Stimulated activated CD8-positive, alpha-beta memory T cell treated with anti-CD3 and anti-CD28 coated beads, Interleukin-15, amount 100 ng/mL, for 4 hours (primary cell): Measurements from ENCODE around the gene ANKEF1.
"Not testable (repeated sequence)": the region's sequence is repeated elsewhere in the genome, so short reads cannot be mapped to it uniquely, and the experiment has no call there.

Source experiments
- DNase-seq, 2 donors: peaks; one replicate each; pipeline ENCODE4 v3.0.0-alpha.2; 2020; ENCODE audit warnings: low read depth in 2 of 2

ANKEF1 gene

GRCh38 chr20:10032269-10032668 is 2.5 kb upstream of the ANKEF1 start:
- DNase-seq = not testable (repeated sequence)

- no peak for DNase-seq
Measured at GRCh38 chr20:10033905-10034650, 709 bp upstream of the ANKEF1 start.

- DNase-seq = not testable (repeated sequence)
Measured at GRCh38 chr20:10036321-10036720, 1.5 kb downstream of the ANKEF1 start.

GRCh38 chr20:10040070-10040975 is 5.5 kb downstream of the ANKEF1 start:
- DNase-seq = no peak

- no peak for DNase-seq
Measured at GRCh38 chr20:10042086-10042485, 7.3 kb downstream of the ANKEF1 start.

- DNase-seq = no peak
Measured at GRCh38 chr20:10047427-10047826, 12.6 kb downstream of the ANKEF1 start.

GRCh38 chr20:10051185-10051584 is 16.4 kb downstream of the ANKEF1 start:
- no peak for DNase-seq

- no peak for DNase-seq
Measured at GRCh38 chr20:10059006-10059405, 24.2 kb downstream of the ANKEF1 start.

- DNase-seq = no peak
Measured at GRCh38 chr20:10060226-10060625, 25.4 kb downstream of the ANKEF1 start.

- DNase-seq = no peak
Measured at GRCh38 chr20:10061641-10062040, 26.9 kb downstream of the ANKEF1 start.

- DNase-seq = no peak
Measured at GRCh38 chr20:10063482-10063881, 28.7 kb downstream of the ANKEF1 start.

GRCh38 chr20:10064611-10065010 is 29.8 kb downstream of the ANKEF1 start:
- DNase-seq = no peak

- no peak for DNase-seq
Measured at GRCh38 chr20:10065154-10065833, 30.5 kb downstream of the ANKEF1 start.

- DNase-seq = no peak
Measured at GRCh38 chr20:10067321-10067720, 32.5 kb downstream of the ANKEF1 start.

GRCh38 chr20:10074513-10074912 is 39.7 kb downstream of the ANKEF1 start:
- no peak for DNase-seq

- no peak for DNase-seq
Measured at GRCh38 chr20:10075606-10076005, 40.8 kb downstream of the ANKEF1 start.

- no peak for DNase-seq
Measured at GRCh38 chr20:10076126-10077080, 41.6 kb downstream of the ANKEF1 start.

GRCh38 chr20:10077081-10077471 is 42.3 kb downstream of the ANKEF1 start:
- DNase-seq = no peak

- no peak for DNase-seq
Measured at GRCh38 chr20:10077886-10078285, 43.1 kb downstream of the ANKEF1 start.

GRCh38 chr20:10078403-10078802 is 43.6 kb downstream of the ANKEF1 start:
- no peak for DNase-seq

GRCh38 chr20:10079964-10080363 is 45.2 kb downstream of the ANKEF1 start:
- DNase-seq = no peak
